NCI-H69 (cell line): ENCODE measurements around the gene TSPOAP1.

ENCODE experiments used
- DNase-seq: peaks from one replicate; lab custom pipeline; 2025; lab: John Stamatoyannopoulos, UW

TSPOAP1 gene

DNA sequence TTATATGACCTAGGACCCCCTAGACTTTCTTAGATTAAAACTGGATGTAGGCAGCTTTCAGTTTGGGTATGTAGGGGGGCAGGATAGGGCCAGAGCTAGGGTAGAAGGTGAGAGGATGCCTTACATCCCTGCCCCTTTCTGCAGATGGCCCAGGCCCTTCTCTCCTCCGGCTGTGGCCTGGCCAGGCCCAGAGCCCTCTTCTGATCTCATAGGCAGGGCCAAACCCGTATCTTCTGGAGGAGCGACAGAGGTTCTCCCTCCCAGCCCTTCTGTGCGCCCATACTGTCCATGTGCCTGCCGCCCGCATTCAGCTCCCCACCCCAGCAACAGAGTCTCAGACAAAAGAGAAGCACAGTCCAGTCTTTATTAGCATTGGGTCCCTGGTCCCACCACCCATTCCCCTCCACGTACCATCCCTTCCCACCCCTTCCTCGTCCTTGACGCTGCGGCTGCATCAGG, 2.0 kb upstream of the TSPOAP1 start:
- DNase-seq, result no peak

GRCh38 chr17:58329810-58330537, 1.4 kb upstream of the TSPOAP1 start:
- DNase-seq, result no peak

GRCh38 chr17:58329035-58329809, 627 bp upstream of the TSPOAP1 start:
- DNase-seq, result peak; percentile 46

GRCh38 chr17:58327363-58328194, 1.0 kb downstream of the TSPOAP1 start:
- DNase-seq, result no peak

GRCh38 chr17:58326609-58327362, 1.8 kb downstream of the TSPOAP1 start:
- no peak for DNase-seq

GRCh38 chr17:58325976-58326468, 2.6 kb downstream of the TSPOAP1 start:
- no peak for DNase-seq

- DNase-seq, result peak; percentile 91
Measured at GRCh38 chr17:58325289-58325726, 3.3 kb downstream of the TSPOAP1 start.

DNA sequence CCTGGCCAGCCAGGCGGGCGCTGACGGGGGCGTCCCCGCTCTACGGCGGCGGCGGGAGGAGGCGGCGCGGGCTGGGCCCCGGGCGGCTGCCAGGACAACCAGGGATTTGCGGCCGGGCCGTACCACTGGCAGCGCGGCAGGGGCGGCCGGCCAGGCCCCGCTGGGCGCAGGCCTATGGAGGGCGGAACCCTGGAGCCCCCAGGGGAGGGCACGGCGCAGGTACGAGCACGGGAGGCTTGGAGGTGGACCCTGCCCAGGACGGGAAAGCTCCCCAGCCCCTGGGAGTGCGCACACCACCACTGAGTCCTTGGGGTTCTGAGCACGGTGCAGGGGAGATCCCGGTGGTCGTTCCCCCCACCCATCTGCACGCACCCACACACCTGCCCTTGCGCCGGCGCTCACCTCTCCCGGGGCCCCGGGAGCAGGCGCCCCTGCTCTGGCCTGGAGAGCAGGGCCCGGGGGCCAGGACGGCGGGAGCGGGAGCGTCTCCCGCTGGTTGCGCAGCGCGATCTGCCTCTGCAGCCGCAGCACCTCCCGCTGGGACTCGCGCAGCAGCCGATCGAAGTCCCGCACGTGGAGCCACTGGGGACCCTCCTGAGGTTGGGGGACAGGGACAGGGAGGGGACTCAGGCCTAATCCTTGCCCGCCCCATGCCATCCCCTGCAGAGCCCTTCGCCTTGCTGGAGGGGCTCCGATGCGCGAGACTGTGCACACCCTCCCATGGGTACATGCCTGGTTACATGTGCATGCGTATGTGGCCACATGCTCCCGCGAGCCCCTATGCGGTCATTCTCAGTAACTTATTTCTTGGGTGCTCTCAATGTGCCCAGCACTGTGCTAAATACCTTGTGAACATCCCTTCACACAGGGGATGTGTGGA, 3.9 kb downstream of the TSPOAP1 start:
- DNase-seq, result peak; percentile 87

GRCh38 chr17:58324056-58324408, 4.6 kb downstream of the TSPOAP1 start:
- no peak for DNase-seq

DNA sequence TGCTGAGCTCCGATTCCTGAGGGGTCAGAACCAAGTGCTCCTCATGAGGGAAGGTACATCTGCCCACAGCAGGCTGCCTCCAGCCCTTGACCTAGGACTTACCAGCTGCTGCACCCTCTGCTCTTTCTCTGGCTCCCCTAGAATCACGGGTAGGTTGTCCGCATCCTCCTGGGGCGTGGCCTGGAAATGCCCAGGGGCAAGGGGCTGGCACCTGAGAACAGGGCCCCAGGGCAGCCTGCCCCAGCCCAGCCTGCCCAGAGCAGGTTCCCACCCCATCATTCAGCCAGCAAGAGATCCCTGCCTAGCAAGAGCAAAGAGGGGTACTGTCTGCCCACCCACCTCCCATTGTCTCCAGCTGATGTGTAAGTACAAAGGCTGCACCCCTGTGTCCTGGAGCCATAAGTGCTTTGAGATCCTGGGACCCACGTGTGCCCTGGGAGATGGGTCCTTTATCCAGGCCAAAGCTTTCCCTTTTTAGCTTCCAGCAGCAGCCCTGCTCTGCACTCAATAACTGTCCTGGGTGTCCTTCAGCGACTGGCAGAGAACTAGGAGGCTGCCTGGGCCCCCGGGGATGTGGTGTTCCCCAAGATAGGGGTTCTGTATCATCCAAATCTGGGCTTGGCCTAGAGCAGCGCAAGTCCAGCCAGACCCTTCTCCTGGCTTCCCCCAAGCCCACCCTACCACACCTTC, 5.1 kb downstream of the TSPOAP1 start:
- no peak for DNase-seq

DNA sequence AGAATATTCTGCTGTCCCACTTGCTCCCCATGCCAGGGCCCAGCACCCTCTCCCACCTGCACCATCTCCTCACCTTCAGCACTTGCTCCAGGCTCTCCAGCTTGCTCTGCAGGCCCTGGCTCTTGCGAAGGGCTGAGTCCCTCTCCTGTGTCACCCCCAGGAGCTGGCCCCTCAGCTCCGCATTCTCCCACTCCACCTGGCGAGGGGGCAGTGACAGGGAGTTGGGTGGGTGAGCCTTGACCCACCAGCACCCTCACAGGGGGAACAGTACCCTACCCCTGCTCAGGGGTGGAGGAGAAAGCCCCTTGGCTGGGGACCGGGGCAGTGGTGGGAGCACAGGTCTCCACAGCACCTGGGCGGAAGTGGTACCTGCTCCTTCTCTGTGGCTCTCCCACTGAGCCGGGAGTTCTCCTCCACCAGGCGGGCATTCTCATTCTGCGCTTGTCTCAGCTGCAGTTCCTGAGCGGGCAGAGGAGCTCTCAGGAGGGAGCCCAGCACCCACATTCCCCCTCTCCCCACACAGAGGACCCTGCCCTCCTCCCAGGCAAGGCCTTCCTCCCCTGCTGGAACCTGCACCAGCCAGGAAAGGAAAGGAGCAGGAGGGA, 5.9 kb downstream of the TSPOAP1 start:
- DNase-seq, result no peak

- DNase-seq, result no peak
Measured at GRCh38 chr17:58321571-58322525, 6.7 kb downstream of the TSPOAP1 start.

DNA sequence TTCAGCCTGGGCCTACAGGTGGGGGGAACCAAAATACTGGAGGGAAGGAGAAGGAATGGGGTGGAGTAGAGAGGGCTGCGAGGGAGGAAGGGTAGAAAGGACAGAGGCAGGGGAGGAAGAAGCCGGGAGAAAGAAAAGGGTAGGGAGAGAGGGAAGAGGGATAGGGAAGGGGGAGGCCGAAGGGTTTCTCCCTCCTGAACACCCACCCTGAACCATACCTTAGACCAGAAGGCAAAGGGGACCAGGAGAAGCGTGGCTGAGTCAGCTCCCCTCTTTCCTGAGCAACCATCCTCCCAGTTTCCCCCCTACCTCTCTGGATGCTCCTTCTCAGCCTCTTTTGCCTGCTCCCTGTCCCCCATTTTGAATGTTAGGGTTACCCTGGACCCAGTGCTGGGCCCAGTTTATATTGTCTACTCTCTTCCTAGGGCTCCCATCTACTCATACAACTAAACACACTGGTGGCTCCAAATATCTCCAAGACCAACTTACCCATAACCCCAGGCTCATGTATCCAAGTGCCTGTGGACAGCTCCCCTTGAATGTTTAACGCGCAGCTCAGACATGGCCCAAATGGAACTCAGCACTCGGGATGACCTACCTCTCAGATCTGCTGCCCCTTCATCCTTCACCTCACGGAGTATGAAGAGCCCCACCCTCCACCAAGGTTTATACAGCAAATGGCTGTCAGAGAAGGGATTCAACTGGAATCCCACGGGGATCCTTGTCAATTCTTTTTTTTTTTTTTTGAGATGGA, 7.8 kb downstream of the TSPOAP1 start:
- DNase-seq, result no peak

DNA sequence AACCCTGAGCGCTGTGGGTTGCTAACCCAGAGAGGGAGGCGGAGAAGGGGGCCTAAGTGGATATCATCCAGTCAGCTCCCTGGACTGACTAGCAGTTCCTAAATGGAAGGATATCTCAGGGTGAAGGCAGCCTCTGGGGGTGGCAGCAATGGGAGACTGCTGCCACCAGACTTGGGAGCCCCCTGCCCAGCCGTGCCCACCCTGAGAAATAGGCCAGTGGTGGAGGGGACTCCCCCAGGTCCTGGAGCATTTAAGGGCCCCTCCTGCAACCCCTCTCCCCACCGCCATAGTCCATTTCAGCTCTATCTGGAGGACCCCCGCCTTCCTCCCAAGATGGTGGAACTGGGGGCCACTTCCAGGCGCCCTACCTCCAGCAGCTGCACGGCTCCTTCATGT, 8.4 kb downstream of the TSPOAP1 start:
- DNase-seq, result no peak

DNA sequence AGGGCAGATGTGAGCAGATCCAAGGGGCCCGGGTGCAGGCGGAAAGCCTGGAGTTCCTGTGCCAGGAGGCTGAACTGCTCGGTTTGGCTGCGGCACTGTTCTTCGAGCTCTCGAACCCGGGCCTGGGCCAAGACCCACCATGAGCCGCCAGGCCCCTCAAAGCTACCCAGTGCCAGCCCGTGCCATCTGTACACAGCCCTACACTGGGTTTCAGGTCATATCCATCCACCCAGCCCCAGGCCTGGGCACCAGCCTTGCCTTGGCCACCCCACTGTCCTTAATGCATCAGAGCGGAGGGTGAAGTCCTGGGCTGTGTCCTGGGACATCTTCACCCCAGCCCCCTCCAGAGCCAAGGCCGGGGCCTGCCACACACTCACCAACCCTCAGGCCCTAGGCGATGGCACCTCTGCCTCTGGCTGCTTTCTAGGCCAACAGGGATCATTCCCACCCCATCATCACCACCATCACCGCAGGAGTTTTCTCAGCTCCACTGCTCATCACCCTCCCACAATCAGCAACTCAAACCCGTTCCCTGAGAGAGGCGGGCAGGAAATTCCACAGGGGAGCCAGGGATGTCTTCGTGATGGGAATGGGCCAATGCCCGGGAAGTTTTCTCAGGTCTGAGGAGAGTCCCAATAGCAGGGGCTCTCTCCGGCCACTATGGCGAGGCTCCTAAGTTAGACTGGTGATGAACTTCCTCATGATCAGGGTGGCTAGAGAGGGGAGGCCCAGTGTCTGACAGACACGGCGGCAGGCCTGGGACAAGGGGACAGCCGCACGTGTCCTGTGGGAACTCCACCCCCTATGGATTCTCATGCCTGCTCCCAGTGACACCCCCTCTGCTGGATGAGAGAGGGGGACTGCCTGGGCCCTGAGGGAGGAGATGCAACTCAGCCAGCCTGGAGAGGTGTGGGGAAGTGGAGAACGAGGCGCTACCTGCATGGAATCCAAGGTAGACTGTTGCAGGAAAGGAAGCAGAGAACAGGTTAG, 9.1 kb downstream of the TSPOAP1 start:
- no peak for DNase-seq

DNA sequence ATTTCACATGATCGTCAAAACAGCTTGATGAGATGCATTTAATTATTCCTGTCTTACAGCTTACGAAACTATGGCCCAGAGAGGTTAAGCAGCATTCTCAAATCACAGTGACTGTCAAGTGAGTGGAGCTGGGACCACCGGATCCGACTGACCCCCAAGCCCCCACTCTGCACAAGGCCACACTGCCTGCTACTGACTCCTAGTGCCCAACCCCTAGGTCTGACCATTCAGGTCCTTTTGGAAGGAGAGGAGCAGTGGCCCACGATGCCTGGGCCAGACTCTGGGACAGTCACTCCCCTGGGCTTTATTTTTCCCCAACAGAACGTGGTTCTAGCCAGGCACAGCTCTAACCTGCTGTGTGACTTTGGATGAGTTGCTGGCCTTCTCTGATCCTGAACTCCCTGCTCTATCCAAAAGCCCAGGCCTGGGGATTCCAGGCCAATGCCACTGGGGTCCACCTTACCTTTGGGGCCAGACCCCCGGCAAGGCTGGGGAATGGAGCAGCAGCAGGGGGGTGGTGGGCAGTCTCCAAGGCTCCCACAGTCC, 9.9 kb downstream of the TSPOAP1 start:
- no peak for DNase-seq
